ENCODE data around the gene MLX. TPM values are rescaled to one million over a fixed set of nuclear protein-coding genes. Genes with fewer than 3 reads are reported as not detected.
A peak's percentile ranks its signal among the peaks of the same experiment; 100 is the strongest.
"Not testable (repeated sequence)": the region's sequence is repeated elsewhere in the genome, so short reads cannot be mapped to it uniquely, and the experiment has no call there.

Gene MLX
- total RNA-seq, 1 donor from 2014 or later: 22.6 TPM

- DNase-seq (ENCODE audit: low spot score): peak; percentile 84
Measured at GRCh38 chr17:42536372-42537155, 30.3 kb upstream of the MLX start.

- DNase-seq (ENCODE audit: low spot score): no peak
Measured at GRCh38 chr17:42537156-42537805, 29.6 kb upstream of the MLX start.

GRCh38 chr17:42537826-42538451, 29.0 kb upstream of the MLX start:
- no peak for DNase-seq (ENCODE audit: low spot score)

GRCh38 chr17:42538482-42538881, 28.4 kb upstream of the MLX start:
- DNase-seq (ENCODE audit: low spot score): no peak

GRCh38 chr17:42540558-42540957, 26.3 kb upstream of the MLX start:
- DNase-seq (ENCODE audit: low spot score): not testable (repeated sequence)

GRCh38 chr17:42541041-42541833, 25.7 kb upstream of the MLX start:
- no peak for DNase-seq (ENCODE audit: low spot score)

- DNase-seq (ENCODE audit: low spot score): no peak
Measured at GRCh38 chr17:42543190-42544079, 23.5 kb upstream of the MLX start.

- DNase-seq (ENCODE audit: low spot score): no peak
Measured at GRCh38 chr17:42544874-42545283, 22.0 kb upstream of the MLX start.

GRCh38 chr17:42545755-42546505, 21.0 kb upstream of the MLX start:
- not testable (repeated sequence) for DNase-seq (ENCODE audit: low spot score)

- no peak for DNase-seq (ENCODE audit: low spot score)
Measured at GRCh38 chr17:42547001-42547461, 19.9 kb upstream of the MLX start.

- DNase-seq (ENCODE audit: low spot score): no peak
Measured at GRCh38 chr17:42547698-42548069, 19.2 kb upstream of the MLX start.

GRCh38 chr17:42548070-42548837, 18.6 kb upstream of the MLX start:
- peak; percentile 60 for DNase-seq (ENCODE audit: low spot score)

GRCh38 chr17:42548993-42549755, 17.7 kb upstream of the MLX start:
- DNase-seq (ENCODE audit: low spot score): no peak

- DNase-seq (ENCODE audit: low spot score): not testable (repeated sequence)
Measured at GRCh38 chr17:42552736-42553135, 14.2 kb upstream of the MLX start, which contains the start of gene HSD17B1. HSD17B1 (plus strand) TSS chr17:42552923; CDS start chr17:42552934, 11 bp downstream.

GRCh38 chr17:42553161-42553818, 13.6 kb upstream of the MLX start:
- peak; percentile 47 for DNase-seq (ENCODE audit: low spot score)

GRCh38 chr17:42553866-42554249, 13.0 kb upstream of the MLX start:
- DNase-seq (ENCODE audit: low spot score): no peak

- peak; percentile 91 for DNase-seq (ENCODE audit: low spot score)
Measured at GRCh38 chr17:42554250-42555121, 12.4 kb upstream of the MLX start.
